ENCODE results near the gene NELFA.
"Not testable (repeated sequence)": the region's sequence is repeated elsewhere in the genome, so short reads cannot be mapped to it uniquely, and the experiment has no call there.

DNA sequence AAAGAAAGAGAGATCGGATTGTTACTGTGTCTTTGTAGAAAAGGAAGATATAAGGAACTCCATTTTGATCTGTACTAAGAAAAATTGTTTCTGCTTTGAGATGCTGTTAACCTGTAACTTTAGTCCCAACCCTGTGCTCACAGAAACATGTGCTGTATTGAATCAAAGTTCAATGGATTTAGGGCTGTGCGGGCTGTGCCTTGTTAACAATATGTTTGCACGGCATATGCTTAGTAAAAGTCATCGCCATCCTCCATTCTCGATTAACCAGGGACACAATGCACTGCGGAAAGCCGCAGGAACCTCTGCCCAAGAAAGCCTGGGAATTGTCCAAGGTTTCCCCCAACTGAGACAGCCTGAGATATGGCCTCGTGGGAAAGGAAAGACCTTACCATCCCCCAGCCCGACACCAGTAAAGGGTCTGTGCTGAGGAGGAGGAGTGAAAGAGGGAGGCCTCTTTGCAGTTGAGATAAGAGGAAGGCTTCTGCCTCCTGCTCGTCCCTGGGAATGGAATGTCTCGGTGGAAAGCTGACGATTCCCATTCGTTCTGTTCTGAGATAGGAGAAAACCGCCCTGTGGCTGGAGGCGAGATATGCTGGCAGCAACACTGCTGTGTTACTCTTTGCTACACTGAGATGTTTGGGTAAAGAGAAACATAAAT, 12.7 kb upstream of the NELFA start:
- not testable (repeated sequence) for TF ChIP-seq POU6F1 (CRISPR knock-in tag; IDR thresholded peaks at IDR 0.05; ENCODE audit: borderline replicate concordance, low read depth); CSRNP3 (CRISPR knock-in tag; IDR thresholded peaks at IDR 0.05)
